Stimulated activated CD4-positive, alpha-beta T cell treated with anti-CD3 and anti-CD28 coated beads, Interleukin-12 subunit alpha, Interleukin-12 subunit beta, amount 100 ng/mL, for 48 hours (primary cell): ENCODE measurements around the gene METTL22.
A peak's percentile ranks its signal among the peaks of the same experiment; 100 is the strongest.

Source experiments
- DNase-seq, 3 donors: peaks; one replicate each; pipeline ENCODE4 v3.0.0-alpha.2; 2020; ENCODE audit warnings: low read depth in 2 of 3, low spot score in 1 of 3

Gene METTL22

GRCh38 chr16:8663192-8664089 lies 41.9 kb downstream of the METTL22 start:
- no peak for DNase-seq

- no peak for DNase-seq
Measured at GRCh38 chr16:8665529-8665928, 44.0 kb downstream of the METTL22 start.

- no peak for DNase-seq
Measured at GRCh38 chr16:8667492-8667891, 46.0 kb downstream of the METTL22 start.

GRCh38 chr16:8668113-8668512 lies 46.6 kb downstream of the METTL22 start:
- DNase-seq, result no peak

GRCh38 chr16:8669481-8669880 lies 48.0 kb downstream of the METTL22 start:
- DNase-seq, result no peak

- DNase-seq, result no peak
Measured at GRCh38 chr16:8670014-8670560, 48.6 kb downstream of the METTL22 start.

GRCh38 chr16:8673611-8674412 lies 52.3 kb downstream of the METTL22 start:
- DNase-seq, result no peak

- peak; percentile 77 to 86 (median 81) for DNase-seq
Measured at GRCh38 chr16:8674413-8675022, 53.0 kb downstream of the METTL22 start, which contains the start of gene ABAT. TSS of gene ABAT (plus strand) at chr16:8674617. CDS start at chr16:8735740, 61,123 bp downstream.

GRCh38 chr16:8675183-8676159 lies 54.0 kb downstream of the METTL22 start:
- peak; percentile 17 to 37 (median 37) for DNase-seq

GRCh38 chr16:8676160-8676547 lies 54.7 kb downstream of the METTL22 start:
- DNase-seq, result no peak

- no peak for DNase-seq
Measured at GRCh38 chr16:8676737-8677375, 55.4 kb downstream of the METTL22 start.

GRCh38 chr16:8677481-8677880 lies 56.0 kb downstream of the METTL22 start:
- no peak for DNase-seq

- no peak for DNase-seq
Measured at GRCh38 chr16:8678068-8678927, 56.8 kb downstream of the METTL22 start.

- no peak for DNase-seq
Measured at GRCh38 chr16:8679151-8679550, 57.7 kb downstream of the METTL22 start.

- DNase-seq, result no peak
Measured at GRCh38 chr16:8682551-8683259, 61.2 kb downstream of the METTL22 start.

- no peak for DNase-seq
Measured at GRCh38 chr16:8683640-8684039, 62.1 kb downstream of the METTL22 start.

GRCh38 chr16:8685617-8686016 lies 64.1 kb downstream of the METTL22 start:
- DNase-seq, result no peak

- DNase-seq, result no peak
Measured at GRCh38 chr16:8686031-8686621, 64.6 kb downstream of the METTL22 start.
